HepG2 (cell line): ENCODE results near the gene PEAK1. TPM values are rescaled to one million over a fixed set of nuclear protein-coding genes. Genes with fewer than 3 reads are reported as not detected.

Source experiments
- ATAC-seq: fragments of 200-7000 bp; cut with Tn5 transposase; 3 replicates; pipeline ENCODE4 v1.9.1; 2020; ENCODE audit warnings: mild to moderate bottlenecking, moderate library complexity
- BruUV-seq: library from RNA; stranded (reverse); fragments of 400-500 nt; replicated peaks from 2 replicates; lab custom pipeline; 2021; lab: Mats Ljungman, UMichigan
- CTCF ChIA-PET: fragments of 300-600 bp; formaldehyde crosslinking; extraction: SDS; loops from one replicate; lab custom pipeline; 2021; ENCODE audit warnings: low total read pairs, inconsistent platforms, low intra/inter-chr PET ratio; lab: Yijun Ruan, JAX
- POLR2A ChIA-PET: fragments of 350-600 bp; sonication (Branson Sonifier 250); formaldehyde crosslinking; loops from one replicate; lab custom pipeline; 2020; ENCODE audit warnings: antibody characterized with exemption, inconsistent platforms; lab: Yijun Ruan, JAX
- DNase-seq: peaks from one replicate; pipeline ENCODE4 v3.0.0-alpha.2; 2015; ENCODE audit warnings: low spot score
- FAIRE-seq: peaks from 3 replicates; lab custom pipeline; 2011; peaks lifted over from hg19 to GRCh38; lab: Jason Lieb, UNC
- H2AFZ ChIP-seq: one replicate; pipeline ENCODE4 v1.6.1; 2011; ENCODE audit warnings: low read length, inconsistent platforms
- H3K27ac ChIP-seq: fragments of 300-600 bp; 3 replicates; pipeline ENCODE4 v1.8.0; 2011; ENCODE audit warnings: mixed run types, mild to moderate bottlenecking, mixed read lengths, low read length, inconsistent platforms; ENCODE audit not compliant: insufficient read depth; ENCODE audit errors: extremely low read length
- H3K27me3 ChIP-seq, 2 experiments: fragments of 200-600 bp in 1 of 2; 2 replicates in 1 of 2; 3 replicates in 1 of 2; pipeline versions ENCODE4 v1.6.0 to v1.8.0; 2011; ENCODE audit warnings: low read length in 2 of 2, mild to moderate bottlenecking in 2 of 2, moderate library complexity in 2 of 2, inconsistent platforms in 1 of 2; ENCODE audit not compliant: insufficient read depth in 2 of 2, control insufficient read depth in 1 of 2
- H3K36me3 ChIP-seq, 2 experiments: fragments of 200-600 bp in 1 of 2; replicated peaks in 1 of 2; 2 replicates in 1 of 2; 3 replicates in 1 of 2; pipeline versions ENCODE4 v1.5.1 to v1.8.0; 2011; ENCODE audit warnings: low read length in 2 of 2, inconsistent platforms in 1 of 2; ENCODE audit not compliant: insufficient read depth in 2 of 2, control insufficient read depth in 1 of 2
- H3K4me1 ChIP-seq: 2 replicates; pipeline ENCODE4 v1.5.1; 2012; ENCODE audit warnings: low read length, inconsistent platforms; ENCODE audit not compliant: insufficient read depth
- H3K4me2 ChIP-seq: 2 replicates; pipeline ENCODE4 v1.6.0; 2011; ENCODE audit warnings: low read depth, low read length, inconsistent platforms
- H3K4me3 ChIP-seq, 3 experiments: fragments of 200-600 bp in 1 of 3; sonication (generic), shearing (Covaris generic) in 1 of 3; replicated peaks in 1 of 3; 2 replicates each; pipeline ENCODE4 v1.5.1; 2011 to 2016; ENCODE audit warnings: low read length in 3 of 3, inconsistent platforms in 2 of 3, low read depth in 2 of 3, mild to moderate bottlenecking in 2 of 3, control low read depth in 1 of 3, mixed read lengths in 1 of 3; ENCODE audit not compliant: insufficient read depth in 1 of 3
- H3K79me2 ChIP-seq: one replicate; pipeline ENCODE4 v1.6.1; 2011; ENCODE audit warnings: low read length, inconsistent platforms; ENCODE audit not compliant: insufficient read depth
- H3K9ac ChIP-seq: 2 replicates; pipeline ENCODE4 v1.6.0; 2011; ENCODE audit warnings: mild to moderate bottlenecking, low read depth, low read length, inconsistent platforms; ENCODE audit not compliant: insufficient read depth
- H3K9me3 ChIP-seq: 2 replicates; pipeline ENCODE4 v1.5.1; 2012; ENCODE audit warnings: mild to moderate bottlenecking, low read length
- H4K20me1 ChIP-seq: 2 replicates; pipeline ENCODE4 v1.6.0; 2011; ENCODE audit warnings: inconsistent platforms, mild to moderate bottlenecking, low read length, moderate library complexity; ENCODE audit not compliant: insufficient read depth
- FOSL1 ChIP-seq: sonication (generic); formaldehyde crosslinking; IDR thresholded peaks from 2 replicates; pipeline ENCODE4 v1.9.0; 2021; ENCODE audit warnings: missing genetic modification reagents, borderline replicate concordance
- KLF15 ChIP-seq: sonication (generic); formaldehyde crosslinking; IDR thresholded peaks from 2 replicates; pipeline ENCODE4 v1.8.1; 2023; ENCODE audit warnings: borderline replicate concordance, mild to moderate bottlenecking, inconsistent platforms, missing genetic modification reagents, mixed read lengths
- SIN3A ChIP-seq: IDR thresholded peaks from 2 replicates; pipeline ENCODE4 v1.6.1; 2011; ENCODE audit warnings: low read depth, mild to moderate bottlenecking, control low read depth, low read length, borderline replicate concordance
- SIX4 ChIP-seq: sonication (generic); formaldehyde crosslinking; IDR thresholded peaks from 2 replicates; pipeline ENCODE4 v1.4.0; 2020; ENCODE audit warnings: missing genetic modification reagents
- SP5 ChIP-seq: IDR thresholded peaks from 2 replicates; pipeline ENCODE4 v1.6.1; 2016; ENCODE audit warnings: low read depth, borderline replicate concordance
- TBX2 ChIP-seq: sonication (generic); formaldehyde crosslinking; IDR thresholded peaks from 2 replicates; pipeline ENCODE4 v1.5.0; 2020; ENCODE audit warnings: missing genetic modification reagents, mild to moderate bottlenecking, borderline replicate concordance
- TOE1 ChIP-seq: sonication (generic); formaldehyde crosslinking; IDR thresholded peaks from 2 replicates; pipeline ENCODE4 v1.4.0; 2020; ENCODE audit warnings: mild to moderate bottlenecking, missing genetic modification reagents
- ZBTB8A ChIP-seq: sonication (generic); formaldehyde crosslinking; IDR thresholded peaks from 2 replicates; pipeline ENCODE4 v1.4.0; 2020; ENCODE audit warnings: mild to moderate bottlenecking, low read depth, missing genetic modification reagents, borderline replicate concordance
- ZNF292 ChIP-seq: sonication (generic); formaldehyde crosslinking; IDR thresholded peaks from 2 replicates; pipeline ENCODE4 v1.8.1; 2022; ENCODE audit warnings: mild to moderate bottlenecking, low read depth, missing genetic modification reagents, borderline replicate concordance
- ZNF296 ChIP-seq: sonication (generic); formaldehyde crosslinking; conservative IDR thresholded peaks from 2 replicates; pipeline ENCODE4 v1.5.0; 2020; ENCODE audit warnings: mild to moderate bottlenecking, missing genetic modification reagents
- ZNF607 ChIP-seq: sonication (generic); formaldehyde crosslinking; IDR thresholded peaks from 2 replicates; pipeline ENCODE4 v1.5.1; 2020; ENCODE audit warnings: missing genetic modification reagents, mild to moderate bottlenecking, borderline replicate concordance
- ZNF687 ChIP-seq: sonication (generic); formaldehyde crosslinking; IDR thresholded peaks from 2 replicates; pipeline ENCODE4 v1.5.1; 2020; ENCODE audit warnings: mild to moderate bottlenecking, missing genetic modification reagents, moderate library complexity
- ZNF800 ChIP-seq: sonication (generic); formaldehyde crosslinking; IDR thresholded peaks from 2 replicates; pipeline ENCODE4 v1.4.0; 2020; ENCODE audit warnings: missing genetic modification reagents
- WGBS: methylation state at CpG from one replicate; pipeline ENCODE4 v1.1.6; 2017; ENCODE audit warnings: low lambda C conversion rate; 5-methylcytosine and 5-hydroxymethylcytosine counted together
- in situ Hi-C: cut with HindIII; loops from 2 replicates; pipeline ENCODE4 v1.10.0; 2017; ENCODE audit warnings: low pct_unique_long_range_greater_than_20kb; ENCODE audit not compliant: extremely low pct_ligation_motif_present
- intact Hi-C: fragments of 100-400 bp; cut with micrococcal nuclease; formaldehyde crosslinking; loops from one replicate; pipeline ENCODE4 v1.10.0; 2022; ENCODE audit not compliant: unreplicated experiment
- polyA plus RNA-seq, 8 experiments: library from polyadenylated mRNA; depleted of rRNA in 3 of 8; stranded (reverse) in 7 of 8; unstranded in 1 of 8; fragments of >200 nt; fragmentation: Illumina TruSeq in 4 of 8; extraction: Trizol in 4 of 8; gene quantifications; 2 replicates each; pipeline versions ENCODE4 v1.2.1 to v1.2.3, GENCODE V29; 2011 to 2016; ENCODE audit warnings: low read depth in 4 of 8, missing spikeins in 1 of 8, mixed read lengths in 1 of 8; ENCODE audit not compliant: insufficient read depth in 1 of 8
- total RNA-seq, 5 experiments: library from RNA; depleted of rRNA; stranded (reverse); fragments of >200 nt; fragmentation: Illumina TruSeq; extraction: Trizol; gene quantifications; 2 replicates each; pipeline ENCODE4 v1.2.3, GENCODE V29; 2016; ENCODE audit warnings: low read depth in 1 of 5

PEAK1 gene
- total and polyA plus RNA-seq, 2 of the 13 experiments (the other 11 are each of a cell fraction or from before 2014, with no cell fraction given) = 6.0 to 6.6 TPM

GRCh38 chr15:77107068-77107467, 312.8 kb downstream of the PEAK1 start:
- in situ Hi-C loops = loop anchor here (5.0 kb wide), 1 partner anchor 435 kb away; no protein-coding TSS in a partner anchor
- peaks cover 0 to 4% of the 10 kb centered on the region in 2 experiments; a peak in 1 of 5 replicates for H3K36me3 ChIP-seq
- no peaks in the 10 kb centered on the region for H3K27me3 ChIP-seq
- FAIRE-seq (no peak), DNase-seq (no peak), ATAC-seq (no peak)
- no peaks in the 10 kb centered on the region for H4K20me1 ChIP-seq
- POLR2A ChIA-PET = no interaction called here
- no peak overlapping the region for H3K4me3 ChIP-seq
- TF ChIP-seq SIN3A = no peak
- no peak for TF ChIP-seq SIX4
- H3K9ac ChIP-seq = no peak overlapping the region
- H3K4me1 ChIP-seq = peaks cover 6% of the 10 kb centered on the region
- no peaks in the 10 kb centered on the region for H3K9me3 ChIP-seq
- H2AFZ ChIP-seq = no peak overlapping the region
- intact Hi-C loops = loop anchor here (1.0 kb wide), 1 partner anchor 389 kb away; no protein-coding TSS in a partner anchor
- no TSS peak for BruUV-seq
- WGBS = 95% methylated on average over 2 of the region's 2 CpGs
- H3K27ac ChIP-seq = no peak overlapping the region
- no peak overlapping the region for H3K4me2 ChIP-seq
- no peaks in the 10 kb centered on the region for H3K79me2 ChIP-seq
- CTCF ChIA-PET = interaction anchor here (1.8 to 2.0 kb wide), 2 partner anchors 390 to 436 kb away, joined by 10 to 15 read pairs; no protein-coding TSS in a partner anchor

GRCh38 chr15:77104155-77104554, 315.7 kb downstream of the PEAK1 start:
- Histone ChIP-seq H3K27me3 (no peaks in the 10 kb centered on the region), H4K20me1 (no peaks in the 10 kb centered on the region), H3K4me1 (peaks cover 31% of the 10 kb centered on the region), H2AFZ (no peak overlapping the region), H3K79me2 (no peaks in the 10 kb centered on the region), H3K4me2 (no peak overlapping the region), H3K9ac (no peak overlapping the region), H3K9me3 (no peaks in the 10 kb centered on the region), H3K36me3 (no peaks in the 10 kb centered on the region), H3K4me3 (no peak overlapping the region), H3K27ac (no peak overlapping the region)
- WGBS = 76% methylated on average over 3 of the region's 3 CpGs
- ATAC-seq (no peak), FAIRE-seq (no peak), DNase-seq (no peak)
- in situ Hi-C loops = no loop called here
- BruUV-seq = no TSS peak
- intact Hi-C loops = no loop called here
- ChIA-PET CTCF (no interaction called here), POLR2A (no interaction called here)
- TF ChIP-seq ZNF296 (CRISPR knock-in tag) = no peak
- no peak for TF ChIP-seq ZNF687 (CRISPR knock-in tag)
- no peak for TF ChIP-seq FOSL1 (CRISPR knock-in tag)
- no peak for TF ChIP-seq SP5 (CRISPR knock-in tag)
- no peak for TF ChIP-seq ZBTB8A (CRISPR knock-in tag)
- no peak for TF ChIP-seq ZNF607 (CRISPR knock-in tag)
- no peak for TF ChIP-seq ZNF292 (CRISPR knock-in tag)
- no peak for TF ChIP-seq TBX2 (CRISPR knock-in tag)
- no peak for TF ChIP-seq TOE1
- TF ChIP-seq KLF15 (CRISPR knock-in tag) = no peak
- TF ChIP-seq ZNF800 (CRISPR knock-in tag) = no peak
